ENCODE data around the gene HMCN2.

Gene HMCN2, protein sequence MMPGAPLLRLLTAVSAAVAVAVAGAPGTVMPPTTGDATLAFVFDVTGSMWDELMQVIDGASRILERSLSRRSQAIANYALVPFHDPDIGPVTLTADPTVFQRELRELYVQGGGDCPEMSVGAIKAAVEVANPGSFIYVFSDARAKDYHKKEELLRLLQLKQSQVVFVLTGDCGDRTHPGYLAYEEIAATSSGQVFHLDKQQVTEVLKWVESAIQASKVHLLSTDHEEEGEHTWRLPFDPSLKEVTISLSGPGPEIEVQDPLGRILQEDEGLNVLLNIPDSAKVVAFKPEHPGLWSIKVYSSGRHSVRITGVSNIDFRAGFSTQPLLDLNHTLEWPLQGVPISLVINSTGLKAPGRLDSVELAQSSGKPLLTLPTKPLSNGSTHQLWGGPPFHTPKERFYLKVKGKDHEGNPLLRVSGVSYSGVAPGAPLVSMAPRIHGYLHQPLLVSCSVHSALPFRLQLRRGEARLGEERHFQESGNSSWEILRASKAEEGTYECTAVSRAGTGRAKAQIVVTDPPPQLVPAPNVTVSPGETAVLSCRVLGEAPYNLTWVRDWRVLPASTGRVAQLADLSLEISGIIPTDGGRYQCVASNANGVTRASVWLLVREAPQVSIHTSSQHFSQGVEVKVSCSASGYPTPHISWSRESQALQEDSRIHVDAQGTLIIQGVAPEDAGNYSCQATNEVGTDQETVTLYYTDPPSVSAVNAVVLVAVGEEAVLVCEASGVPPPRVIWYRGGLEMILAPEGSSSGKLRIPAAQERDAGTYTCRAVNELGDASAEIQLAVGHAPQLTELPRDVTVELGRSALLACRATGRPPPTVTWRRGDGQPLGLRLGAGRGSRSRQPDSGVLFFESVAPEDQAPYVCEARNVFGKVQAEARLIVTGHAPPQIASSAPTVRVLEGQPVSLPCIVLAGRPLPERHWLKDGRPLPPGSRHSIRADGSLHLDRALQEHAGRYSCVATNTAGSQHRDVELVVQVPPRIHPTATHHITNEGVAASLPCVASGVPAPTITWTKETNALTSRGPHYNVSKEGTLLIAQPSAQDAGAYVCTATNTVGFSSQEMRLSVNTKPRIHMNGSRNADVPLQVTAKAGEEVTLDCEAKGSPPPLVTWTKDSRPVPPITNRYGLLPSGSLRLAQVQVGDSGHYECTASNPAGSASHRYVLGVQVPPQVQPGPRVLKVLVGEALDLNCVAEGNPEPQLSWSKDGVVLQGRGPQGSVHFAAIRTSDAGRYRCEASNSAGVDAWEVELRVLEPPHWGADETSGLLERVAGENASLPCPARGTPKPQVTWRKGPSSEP (N-terminal part only)

DNA sequence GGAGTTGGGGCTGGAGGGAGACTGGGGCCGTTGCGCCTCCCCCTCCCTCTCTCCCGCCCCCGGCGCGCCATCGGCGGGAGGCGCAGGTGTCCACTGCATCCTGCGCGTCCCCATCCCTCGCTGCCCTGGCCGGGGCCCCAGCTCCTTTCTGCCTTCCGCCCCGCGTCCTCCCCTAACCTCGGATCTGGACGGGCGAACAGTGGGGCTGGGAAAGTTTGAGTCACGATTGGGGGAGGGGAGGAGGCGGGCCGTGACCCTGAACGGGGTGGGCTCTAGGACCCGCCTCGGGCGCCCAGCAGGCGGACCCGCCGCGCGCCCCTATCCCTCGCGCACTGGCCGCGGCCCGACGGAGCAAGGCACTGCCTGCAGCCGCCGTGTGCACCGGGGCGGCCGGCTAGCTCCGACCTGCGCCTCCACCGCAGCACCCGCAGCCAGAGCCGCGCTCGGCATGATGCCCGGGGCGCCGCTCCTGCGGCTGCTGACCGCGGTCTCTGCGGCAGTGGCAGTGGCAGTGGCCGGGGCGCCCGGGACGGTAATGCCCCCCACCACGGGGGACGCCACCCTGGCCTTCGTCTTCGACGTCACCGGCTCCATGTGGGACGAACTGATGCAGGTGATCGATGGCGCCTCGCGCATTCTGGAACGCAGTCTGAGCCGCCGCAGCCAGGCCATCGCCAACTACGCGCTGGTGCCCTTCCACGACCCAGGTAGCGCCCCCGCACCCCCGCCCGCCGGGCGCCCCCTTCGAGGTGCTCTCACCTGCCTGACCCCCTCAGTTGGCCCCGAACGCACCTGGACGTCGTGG lies at the start of gene HMCN2:
HMCN2 (plus strand) TSS at position 330 of the 805 bp plus-strand sequence; CDS start at position 449, 119 bp downstream.
- TF ChIP-seq, protein P1, sequence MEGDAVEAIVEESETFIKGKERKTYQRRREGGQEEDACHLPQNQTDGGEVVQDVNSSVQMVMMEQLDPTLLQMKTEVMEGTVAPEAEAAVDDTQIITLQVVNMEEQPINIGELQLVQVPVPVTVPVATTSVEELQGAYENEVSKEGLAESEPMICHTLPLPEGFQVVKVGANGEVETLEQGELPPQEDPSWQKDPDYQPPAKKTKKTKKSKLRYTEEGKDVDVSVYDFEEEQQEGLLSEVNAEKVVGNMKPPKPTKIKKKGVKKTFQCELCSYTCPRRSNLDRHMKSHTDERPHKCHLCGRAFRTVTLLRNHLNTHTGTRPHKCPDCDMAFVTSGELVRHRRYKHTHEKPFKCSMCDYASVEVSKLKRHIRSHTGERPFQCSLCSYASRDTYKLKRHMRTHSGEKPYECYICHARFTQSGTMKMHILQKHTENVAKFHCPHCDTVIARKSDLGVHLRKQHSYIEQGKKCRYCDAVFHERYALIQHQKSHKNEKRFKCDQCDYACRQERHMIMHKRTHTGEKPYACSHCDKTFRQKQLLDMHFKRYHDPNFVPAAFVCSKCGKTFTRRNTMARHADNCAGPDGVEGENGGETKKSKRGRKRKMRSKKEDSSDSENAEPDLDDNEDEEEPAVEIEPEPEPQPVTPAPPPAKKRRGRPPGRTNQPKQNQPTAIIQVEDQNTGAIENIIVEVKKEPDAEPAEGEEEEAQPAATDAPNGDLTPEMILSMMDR (conservative IDR thresholded peaks at IDR 0.05; ENCODE audit: low read depth, low read length), result no peak

DNA sequence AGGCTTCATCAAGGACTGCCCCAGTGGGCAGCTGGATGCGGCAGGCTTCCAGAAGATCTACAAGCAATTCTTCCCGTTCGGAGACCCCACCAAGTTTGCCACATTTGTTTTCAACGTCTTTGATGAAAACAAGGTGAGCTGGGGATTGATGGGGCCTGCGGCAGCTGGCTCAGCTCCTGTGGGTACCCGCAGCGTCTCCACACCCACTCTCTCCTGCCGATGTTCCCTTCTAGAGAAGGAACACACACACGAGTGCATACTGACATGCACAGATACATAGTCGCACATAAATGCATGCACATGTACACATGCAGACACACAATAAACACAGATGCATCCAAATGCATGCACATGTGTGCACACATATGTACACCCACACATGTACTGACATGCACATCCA lies 47.7 kb upstream of the HMCN2 start:
- H3K4me3 ChIP-seq (ENCODE audit: low read length), result no peak overlapping the region
- TF ChIP-seq, protein P1 (conservative IDR thresholded peaks at IDR 0.05; ENCODE audit: low read depth, low read length), result no peak
- DNase-seq (ENCODE audit: low read depth), result no peak

More for the DNA sequence above, at the start of gene HMCN2:
- DNase-seq (ENCODE audit: low read depth), result no peak
- peak within 1 kb of the TSS; percentile 20 for H3K4me3 ChIP-seq (ENCODE audit: low read length)

DNA sequence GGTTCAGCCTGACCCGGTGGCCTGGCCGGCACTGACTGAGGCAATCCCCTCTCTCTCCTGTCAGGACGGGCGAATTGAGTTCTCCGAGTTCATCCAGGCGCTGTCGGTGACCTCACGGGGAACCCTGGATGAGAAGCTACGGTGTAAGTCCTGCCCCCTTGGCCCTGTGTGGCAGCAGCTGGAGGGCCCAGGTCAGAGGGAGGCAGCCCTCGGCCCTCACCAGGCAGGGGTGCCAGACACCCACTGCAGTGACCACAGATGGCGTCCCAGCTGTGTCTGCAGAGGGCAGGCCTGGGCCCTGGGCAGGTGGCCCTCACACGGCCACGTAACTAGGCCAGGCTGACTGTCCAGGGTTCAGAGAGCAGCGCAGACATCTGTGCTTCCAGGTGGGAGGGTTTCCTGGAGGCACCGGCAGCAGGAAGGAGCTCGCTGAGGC lies 45.9 kb upstream of the HMCN2 start:
- TF ChIP-seq, protein P1 (conservative IDR thresholded peaks at IDR 0.05; ENCODE audit: low read depth, low read length), result no peak
- no peak overlapping the region for H3K4me3 ChIP-seq (ENCODE audit: low read length)
- DNase-seq (ENCODE audit: low read depth), result no peak

DNA sequence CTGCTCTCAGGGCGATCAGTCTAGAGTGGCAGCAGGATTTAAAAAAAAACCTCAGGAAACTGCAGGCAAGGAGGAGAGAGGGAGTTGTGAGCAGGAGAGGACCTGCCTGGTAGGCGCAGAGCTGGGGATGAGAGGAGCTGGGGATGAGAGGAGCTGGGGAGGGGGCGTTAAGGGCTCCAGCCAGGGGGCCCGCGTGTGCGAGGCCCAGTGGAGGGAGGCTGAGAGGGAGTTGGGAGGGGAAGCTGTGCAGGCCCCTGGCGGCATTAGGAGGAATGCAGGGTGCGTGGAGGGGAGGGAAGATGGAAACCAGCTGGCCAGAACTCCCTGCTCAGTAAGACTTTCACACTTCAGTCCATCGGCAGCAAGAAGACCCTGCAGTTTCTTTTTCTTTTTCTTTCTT lies 45.2 kb upstream of the HMCN2 start:
- TF ChIP-seq, protein P1 (conservative IDR thresholded peaks at IDR 0.05; ENCODE audit: low read depth, low read length), result peak; percentile 41
- H3K4me3 ChIP-seq (ENCODE audit: low read length), result no peak overlapping the region
- DNase-seq (ENCODE audit: low read depth), result no peak

DNA sequence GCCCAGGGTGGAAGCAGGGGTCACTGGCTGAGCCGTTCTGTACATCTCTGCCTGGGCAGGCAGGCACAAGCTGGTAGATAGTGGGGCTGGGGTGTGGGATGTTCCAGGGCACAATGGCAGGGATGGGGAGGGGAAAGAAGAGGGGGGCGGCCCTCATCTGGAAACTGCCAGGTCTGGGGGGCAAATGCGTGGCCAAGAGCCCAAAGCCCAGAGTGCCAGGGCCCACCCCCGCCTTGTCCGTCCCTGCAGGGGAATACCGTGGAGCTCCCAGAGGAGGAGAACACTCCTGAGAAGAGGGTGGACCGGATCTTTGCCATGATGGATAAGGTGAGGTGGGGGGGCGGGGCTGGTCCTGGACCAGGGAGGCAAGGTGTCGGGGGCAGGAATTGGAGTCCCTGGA lies 42.7 kb upstream of the HMCN2 start:
- H3K4me3 ChIP-seq (ENCODE audit: low read length), result no peak overlapping the region
- no peak for DNase-seq (ENCODE audit: low read depth)
- TF ChIP-seq, protein P1 (conservative IDR thresholded peaks at IDR 0.05; ENCODE audit: low read depth, low read length), result no peak

DNA sequence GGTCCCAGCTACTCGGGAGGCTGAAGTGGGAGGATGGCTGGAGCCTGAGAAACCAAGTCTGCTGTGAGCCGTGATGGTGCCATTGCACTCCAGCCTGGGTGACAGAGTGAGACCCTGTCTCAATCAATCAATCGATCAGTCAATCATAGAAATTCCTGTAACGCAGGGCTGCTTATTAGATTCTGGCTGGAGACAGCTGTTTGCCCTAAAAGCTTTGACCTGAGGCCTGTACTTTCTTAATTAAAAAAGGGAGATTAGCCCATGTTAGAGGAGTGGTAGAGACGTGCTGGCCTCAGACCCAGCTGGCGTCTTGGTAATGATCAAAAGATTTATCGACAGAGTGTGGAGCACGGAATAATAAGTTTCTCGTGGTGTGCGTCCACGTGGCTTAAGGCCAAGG lies 40.5 kb upstream of the HMCN2 start:
- no peak for DNase-seq (ENCODE audit: low read depth)
- TF ChIP-seq, protein P1 (conservative IDR thresholded peaks at IDR 0.05; ENCODE audit: low read depth, low read length), result no peak
- no peak overlapping the region for H3K4me3 ChIP-seq (ENCODE audit: low read length)

Measured in retinal pigment epithelial cell (primary cell).